ENCODE data around the gene C8G.

- TF ChIP-seq RFX5 (IDR thresholded peaks at IDR 0.05; ENCODE audit: low read depth, low read length): no peak
- TF ChIP-seq RNF219 (CRISPR knock-in tag; IDR thresholded peaks at IDR 0.05): no peak
- TF ChIP-seq ZNF274 (IDR thresholded peaks at IDR 0.05; ENCODE audit: borderline replicate concordance, low read depth, low read length): no peak
- TF ChIP-seq BRF1 (IDR thresholded peaks at IDR 0.05; ENCODE audit: borderline replicate concordance, extremely low read depth, insufficient read length): no peak
- TF ChIP-seq ZBTB33 (CRISPR knock-in tag; IDR thresholded peaks at IDR 0.05): no peak
- TF ChIP-seq ZNF41 (CRISPR knock-in tag; conservative IDR thresholded peaks at IDR 0.05): no peak
- no peak for TF ChIP-seq SP1 (CRISPR knock-in tag; IDR thresholded peaks at IDR 0.05)
- no peak for TF ChIP-seq HDAC1 (IDR thresholded peaks at IDR 0.05)
- TF ChIP-seq YY1 (IDR thresholded peaks at IDR 0.05; ENCODE audit: borderline replicate concordance in 1 of 3, control insufficient read depth in 1 of 3, extremely low read depth in 1 of 3, insufficient read depth in 3 of 3, insufficient read length in 1 of 3, insufficient replicate concordance in 2 of 3, low read depth in 1 of 3, low read length in 2 of 3): no peak
- no peak for TF ChIP-seq MAFG (tag; conservative IDR thresholded peaks at IDR 0.05)
Observed at GRCh38 chr9:136995772-136996311, 50.8 kb downstream of the C8G start.
